GM13977 (cell line): Measurements from ENCODE around the gene AGAP1.

ENCODE experiments used
- DNase-seq: peaks from one replicate; pipeline ENCODE4 v3.0.0; 2012; ENCODE audit warnings: low spot score
- in situ Hi-C: fragments of 300-500 bp; cut with MboI; formaldehyde crosslinking; loops from one replicate; pipeline ENCODE4 v1.12.0; 2022; ENCODE audit warnings: low sequenced_read_pairs, low pct_unique_long_range_greater_than_20kb, mixed read lengths, inconsistent platforms; ENCODE audit not compliant: unreplicated experiment
- TF ChIP-seq, protein P1 (sequence below): IDR thresholded peaks from 2 replicates; pipeline ENCODE4 v1.5.1; 2012; ENCODE audit warnings: mild to moderate bottlenecking, control low read depth; ENCODE audit not compliant: insufficient read depth; ENCODE audit errors: extremely low read depth, missing control alignments

AGAP1 gene

DNA sequence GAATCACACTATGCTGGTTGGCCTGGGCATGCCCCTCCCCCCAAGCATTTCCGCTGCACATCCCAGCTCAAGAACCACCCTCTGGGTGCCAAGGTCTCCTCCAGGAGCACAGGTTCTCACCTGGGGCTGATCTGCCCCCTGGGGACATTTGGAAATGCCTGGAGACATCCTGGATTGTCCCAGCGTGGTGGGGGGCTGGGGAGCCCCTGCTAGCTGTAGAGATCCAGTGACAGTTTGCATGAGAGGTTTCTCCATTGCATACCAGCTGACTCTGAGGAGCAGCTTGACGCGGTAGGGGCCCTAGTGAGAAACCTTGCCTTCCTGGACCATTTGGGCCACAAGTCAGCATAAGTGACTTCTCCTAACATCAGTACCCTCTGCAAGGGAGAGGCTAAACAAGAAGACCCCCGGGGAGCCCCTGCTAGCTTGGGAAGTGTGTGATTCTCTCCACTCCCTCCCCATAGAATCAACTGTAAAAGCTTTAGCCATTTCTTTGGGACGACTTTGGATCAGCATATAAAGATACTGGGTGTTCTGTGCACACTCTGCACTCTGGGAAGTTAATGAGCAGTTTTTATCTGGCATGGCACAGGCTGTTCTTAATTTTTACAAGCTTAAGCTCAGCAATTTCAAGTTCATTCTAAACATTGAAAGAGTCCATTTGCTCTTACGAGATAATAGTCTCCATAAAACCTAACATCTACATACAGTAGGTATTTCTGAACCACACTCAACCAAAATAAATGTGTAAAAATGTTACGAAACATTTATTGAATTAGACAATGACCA lies 580.2 kb downstream of the AGAP1 start:
- TF ChIP-seq, protein P1, sequence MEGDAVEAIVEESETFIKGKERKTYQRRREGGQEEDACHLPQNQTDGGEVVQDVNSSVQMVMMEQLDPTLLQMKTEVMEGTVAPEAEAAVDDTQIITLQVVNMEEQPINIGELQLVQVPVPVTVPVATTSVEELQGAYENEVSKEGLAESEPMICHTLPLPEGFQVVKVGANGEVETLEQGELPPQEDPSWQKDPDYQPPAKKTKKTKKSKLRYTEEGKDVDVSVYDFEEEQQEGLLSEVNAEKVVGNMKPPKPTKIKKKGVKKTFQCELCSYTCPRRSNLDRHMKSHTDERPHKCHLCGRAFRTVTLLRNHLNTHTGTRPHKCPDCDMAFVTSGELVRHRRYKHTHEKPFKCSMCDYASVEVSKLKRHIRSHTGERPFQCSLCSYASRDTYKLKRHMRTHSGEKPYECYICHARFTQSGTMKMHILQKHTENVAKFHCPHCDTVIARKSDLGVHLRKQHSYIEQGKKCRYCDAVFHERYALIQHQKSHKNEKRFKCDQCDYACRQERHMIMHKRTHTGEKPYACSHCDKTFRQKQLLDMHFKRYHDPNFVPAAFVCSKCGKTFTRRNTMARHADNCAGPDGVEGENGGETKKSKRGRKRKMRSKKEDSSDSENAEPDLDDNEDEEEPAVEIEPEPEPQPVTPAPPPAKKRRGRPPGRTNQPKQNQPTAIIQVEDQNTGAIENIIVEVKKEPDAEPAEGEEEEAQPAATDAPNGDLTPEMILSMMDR, result no peak
- DNase-seq, result no peak
- in situ Hi-C loops, result no loop called here

DNA sequence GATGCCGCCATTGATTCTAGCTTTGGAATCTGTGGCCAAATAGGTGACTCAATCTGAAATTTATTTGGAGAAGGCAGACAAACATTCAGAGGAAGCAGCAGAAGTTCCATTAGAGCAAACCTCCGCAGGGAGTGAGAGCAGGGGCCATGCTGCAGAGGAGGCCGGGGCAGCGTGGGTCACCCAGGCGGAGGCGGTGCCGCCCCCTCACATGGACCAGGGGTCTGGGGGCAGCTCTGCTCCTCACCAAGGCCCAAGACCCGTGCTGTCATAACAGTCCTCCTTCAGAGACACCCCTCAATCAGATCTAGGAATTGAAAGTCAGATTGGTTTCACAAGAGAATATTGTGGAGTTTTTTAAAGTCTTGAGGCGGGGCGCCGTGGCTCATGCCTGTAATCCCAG lies 582.0 kb downstream of the AGAP1 start:
- in situ Hi-C loops, result no loop called here
- TF ChIP-seq, protein P1, result no peak
- DNase-seq, result no peak

DNA sequence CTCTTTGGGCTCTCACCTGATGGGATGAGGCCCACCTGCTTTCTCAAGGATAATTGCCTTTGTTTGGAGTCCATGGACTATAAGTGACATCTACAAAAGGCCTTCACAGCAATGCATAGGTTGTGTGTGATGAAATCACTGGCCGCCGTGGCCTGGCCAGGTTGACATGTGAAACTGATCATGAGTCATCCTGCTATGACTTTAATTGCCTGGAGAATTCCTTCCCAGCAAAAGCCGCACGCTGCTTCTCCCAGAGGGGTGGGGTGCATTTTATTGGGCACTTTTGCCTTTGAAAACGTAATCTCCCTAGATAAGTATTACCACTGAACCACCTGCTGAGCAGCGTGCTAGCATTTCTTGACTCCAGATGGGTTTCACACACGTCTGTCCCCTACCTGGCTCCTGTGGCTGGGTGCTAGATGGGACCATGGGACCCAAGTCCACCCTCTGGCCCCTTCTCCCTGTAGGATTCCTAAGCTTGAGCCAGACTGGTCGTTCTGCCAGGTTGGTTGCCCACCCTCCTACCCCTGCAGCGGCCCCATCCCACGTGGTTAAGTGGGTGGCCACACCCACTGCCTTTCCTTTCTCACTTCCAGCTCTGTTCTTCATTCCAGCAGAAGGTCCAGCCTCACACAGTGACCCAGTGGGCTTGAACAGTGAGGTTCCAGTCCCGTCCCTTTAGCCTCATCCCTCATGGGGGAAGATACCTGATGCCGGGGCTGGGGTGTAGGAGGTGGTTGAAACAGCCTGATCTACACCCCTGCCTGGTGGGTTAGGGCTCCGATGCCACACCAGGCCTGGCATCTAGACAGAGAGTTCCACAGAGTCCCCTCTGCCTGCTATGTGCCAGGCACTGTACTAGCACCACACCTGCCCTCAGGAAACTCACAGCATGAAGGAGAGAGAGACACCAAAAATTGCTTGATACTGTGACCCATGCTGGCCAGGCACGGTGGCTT lies 584.7 kb downstream of the AGAP1 start:
- DNase-seq, result no peak
- in situ Hi-C loops, result no loop called here
- TF ChIP-seq, protein P1, result no peak

DNA sequence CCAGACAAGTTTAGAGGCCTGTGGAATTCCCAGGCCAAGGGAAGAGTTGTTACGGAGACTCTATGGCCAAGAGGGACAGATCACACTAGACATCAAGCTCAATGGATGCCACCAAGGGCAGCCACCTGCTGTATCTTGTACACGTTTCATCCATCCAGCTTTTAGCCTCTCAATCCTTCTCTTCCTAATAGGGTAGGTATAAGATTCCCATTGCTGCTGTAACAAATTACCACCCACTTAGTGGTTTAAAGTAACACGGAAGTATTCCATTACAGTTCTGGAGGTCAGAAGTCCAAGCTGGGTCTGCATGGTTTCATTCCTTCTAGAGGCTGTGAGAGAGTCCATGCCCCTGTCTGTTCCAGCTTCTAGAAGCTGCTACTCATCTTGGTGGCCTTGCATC lies 586.6 kb downstream of the AGAP1 start:
- TF ChIP-seq, protein P1, result no peak
- in situ Hi-C loops, result no loop called here
- no peak for DNase-seq

DNA sequence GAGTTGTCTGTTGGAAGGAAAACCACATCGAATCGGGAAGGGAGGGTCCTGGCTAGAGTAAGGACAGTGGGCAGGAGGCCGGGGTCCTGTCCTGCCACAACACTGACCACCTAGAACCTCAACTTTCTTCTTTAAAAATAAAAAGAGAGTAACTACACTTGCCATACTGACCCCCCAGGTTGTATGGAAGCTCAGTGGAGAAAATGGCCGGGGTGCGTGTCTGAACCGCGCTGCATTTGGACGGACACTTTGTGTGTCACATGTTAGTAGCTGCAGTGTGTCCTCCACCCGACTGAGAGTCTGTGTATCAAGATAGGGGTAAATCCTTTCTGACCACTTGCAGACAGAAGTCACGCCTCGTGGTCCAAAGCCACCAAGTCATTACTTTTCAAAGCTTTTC lies 587.3 kb downstream of the AGAP1 start:
- in situ Hi-C loops, result no loop called here
- no peak for DNase-seq
- TF ChIP-seq, protein P1, result no peak

DNA sequence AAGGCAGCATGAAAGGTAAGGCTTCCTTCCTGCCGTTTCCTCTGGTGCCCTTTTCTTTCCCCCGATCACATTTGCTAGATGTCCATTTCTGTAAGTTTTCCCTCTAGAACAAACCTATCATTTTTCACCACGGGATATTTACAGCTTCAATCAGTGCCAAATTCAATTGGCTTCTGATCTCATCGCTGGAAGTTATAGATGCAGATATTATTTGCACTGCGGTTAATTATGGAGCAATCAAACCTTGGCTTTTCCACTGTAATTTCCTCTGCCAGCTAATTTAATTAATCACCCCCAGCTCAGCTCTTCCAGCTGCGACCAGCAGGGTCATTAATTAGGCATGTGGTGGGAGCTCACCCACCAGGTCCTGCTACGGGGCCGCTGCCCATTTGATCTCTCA lies 588.2 kb downstream of the AGAP1 start:
- in situ Hi-C loops, result no loop called here
- no peak for DNase-seq
- TF ChIP-seq, protein P1, result no peak
